Fibroblast of skin of right quadriceps (primary cell): ENCODE measurements around the gene KRT9.
"Not testable (repeated sequence)": the region's sequence is repeated elsewhere in the genome, so short reads cannot be mapped to it uniquely, and the experiment has no call there.

Source experiments
- DNase-seq: peaks from one replicate; pipeline ENCODE4 v3.0.0-alpha.2; 2013

Gene KRT9

DNA sequence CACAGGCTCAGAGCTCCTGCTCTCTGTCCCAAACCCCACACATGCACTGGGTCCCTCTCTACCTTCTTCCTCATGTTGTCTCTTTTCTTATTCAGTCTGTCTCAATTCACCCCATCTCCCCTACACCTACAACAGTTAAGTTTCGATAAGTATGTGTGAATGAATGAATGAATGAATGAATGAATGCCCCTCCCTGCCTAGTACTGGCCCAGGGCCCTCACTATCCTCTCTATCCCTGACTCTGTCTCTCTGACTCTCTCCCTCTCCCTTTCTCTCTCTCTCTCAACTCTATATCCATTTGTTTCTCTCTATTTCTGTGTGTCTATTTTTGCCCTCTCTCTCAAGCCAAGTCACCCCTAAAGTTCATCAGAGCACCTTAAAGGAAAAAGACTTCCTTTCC lies 6.7 kb upstream of the KRT9 start:
- DNase-seq = no peak

DNA sequence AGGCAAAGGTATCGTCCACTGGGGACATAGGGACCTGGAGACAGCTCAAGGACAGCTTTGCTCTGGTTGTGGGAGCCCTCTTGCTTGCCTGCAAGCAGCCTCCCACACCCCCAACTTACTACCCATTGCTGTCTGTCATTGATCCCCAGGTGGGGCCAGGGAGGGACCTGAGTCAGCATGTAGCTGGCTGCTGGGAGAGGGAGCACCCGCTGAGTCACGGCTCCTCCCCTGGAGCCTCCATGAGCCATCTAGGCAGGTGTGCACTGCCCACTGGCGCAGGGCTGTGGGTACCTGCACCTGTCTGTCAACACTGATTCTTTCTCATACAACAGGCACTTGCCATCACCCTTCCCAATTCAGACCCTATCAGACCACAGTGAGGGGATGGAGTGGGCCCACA lies 4.9 kb upstream of the KRT9 start:
- DNase-seq = not testable (repeated sequence)

DNA sequence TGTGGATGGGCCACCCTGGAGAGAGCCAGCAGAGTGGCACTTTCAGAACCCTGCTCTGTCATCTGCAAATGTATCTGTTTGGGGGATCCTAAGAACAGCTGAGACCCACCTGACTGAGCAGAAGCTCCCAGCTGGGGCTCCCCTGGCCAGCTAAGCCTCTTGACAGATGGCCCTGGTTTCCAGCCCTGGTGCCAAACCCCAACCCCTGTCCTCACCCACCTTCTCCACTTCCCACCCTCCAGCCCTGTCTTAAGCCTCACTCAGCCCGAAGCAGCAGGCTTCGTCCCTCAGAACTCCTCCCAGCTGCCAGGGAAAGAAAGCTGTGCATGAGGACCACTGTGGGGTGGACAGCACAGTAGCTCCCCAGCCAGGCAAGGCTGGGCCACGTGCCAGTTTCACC lies 3.5 kb upstream of the KRT9 start:
- no peak for DNase-seq

DNA sequence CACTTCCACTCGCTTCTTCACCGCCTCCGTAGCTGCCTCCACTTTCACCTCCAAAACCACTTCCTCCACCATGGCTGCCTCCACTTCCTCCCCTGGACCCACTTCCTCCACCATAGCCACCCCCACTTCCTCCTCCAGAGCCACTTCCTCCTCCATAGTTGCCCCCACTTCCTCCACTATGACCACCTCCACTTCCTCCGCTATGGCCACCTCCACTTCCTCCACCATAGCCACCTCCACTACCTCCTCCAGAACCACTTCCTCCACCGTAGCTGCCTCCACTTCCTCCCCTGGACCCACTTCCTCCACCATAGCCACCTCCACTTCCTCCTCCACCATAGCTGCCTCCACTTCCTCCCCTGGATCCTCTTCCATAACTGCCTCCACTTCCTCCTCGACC lies 4.5 kb downstream of the KRT9 start:
- no peak for DNase-seq

DNA sequence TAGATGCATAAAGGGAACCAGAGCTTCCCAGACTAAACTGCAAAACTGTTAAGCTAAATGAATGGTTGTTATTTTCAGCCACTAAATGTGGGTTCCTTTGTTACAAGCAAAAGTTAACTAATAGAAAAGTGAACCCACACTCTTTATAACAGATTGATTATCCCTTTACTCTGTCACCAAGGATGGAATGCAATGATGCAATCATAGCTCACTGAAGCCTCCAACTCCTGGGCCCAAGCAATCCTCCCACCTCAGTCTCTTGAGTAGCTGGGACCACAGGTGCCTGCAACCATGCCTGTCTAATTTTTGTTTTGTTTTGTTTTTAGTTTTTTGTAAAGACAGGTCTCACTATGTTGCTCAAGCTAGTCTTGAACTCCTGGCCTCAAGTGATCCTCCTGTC lies 6.5 kb downstream of the KRT9 start:
- DNase-seq = no peak

DNA sequence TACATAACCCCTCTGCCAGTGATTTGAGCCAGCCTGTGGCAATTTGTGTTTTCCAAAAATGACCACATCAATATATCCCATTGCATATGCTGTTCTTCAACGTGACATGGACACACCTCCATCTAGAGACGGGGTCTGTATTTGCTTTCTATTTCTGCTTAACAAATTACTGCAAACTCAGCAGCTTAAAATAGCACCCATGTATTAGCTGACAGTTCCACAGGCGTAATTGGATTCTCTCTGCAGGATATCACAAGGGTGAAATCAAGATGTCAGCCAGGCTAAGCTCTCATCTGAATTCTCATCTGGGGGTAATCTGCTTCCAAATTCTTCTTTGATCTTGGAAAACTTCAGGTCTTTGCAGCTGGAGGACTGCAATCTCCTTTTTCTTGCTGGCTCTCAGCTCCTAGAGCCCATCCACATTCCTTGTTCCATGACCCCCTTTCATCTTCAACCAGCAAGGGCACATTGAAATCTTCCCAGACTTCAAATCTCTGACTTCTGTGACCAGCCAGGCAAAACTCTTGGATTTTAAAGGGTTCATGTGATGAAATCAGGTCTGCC lies 8.2 kb downstream of the KRT9 start:
- no peak for DNase-seq

DNA sequence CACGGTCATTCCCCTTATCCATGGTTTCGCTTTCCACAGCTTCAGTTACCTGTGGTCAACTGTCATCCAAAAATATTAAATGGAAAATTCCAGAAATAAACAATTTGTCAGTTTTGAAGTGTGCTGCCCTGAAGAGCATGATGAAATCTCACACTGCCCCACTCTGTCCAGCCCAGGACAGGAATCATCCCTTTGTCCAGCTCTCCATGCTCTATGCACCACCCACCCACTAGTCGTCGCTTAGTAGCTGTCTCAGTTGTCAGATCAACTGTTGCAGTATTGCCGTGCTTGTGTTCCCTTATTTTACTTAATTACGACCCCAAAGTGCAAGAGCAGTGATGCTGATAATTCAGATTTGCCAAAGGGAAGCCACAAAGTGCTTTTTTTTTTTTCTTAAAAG lies 10.3 kb downstream of the KRT9 start:
- DNase-seq = no peak

DNA sequence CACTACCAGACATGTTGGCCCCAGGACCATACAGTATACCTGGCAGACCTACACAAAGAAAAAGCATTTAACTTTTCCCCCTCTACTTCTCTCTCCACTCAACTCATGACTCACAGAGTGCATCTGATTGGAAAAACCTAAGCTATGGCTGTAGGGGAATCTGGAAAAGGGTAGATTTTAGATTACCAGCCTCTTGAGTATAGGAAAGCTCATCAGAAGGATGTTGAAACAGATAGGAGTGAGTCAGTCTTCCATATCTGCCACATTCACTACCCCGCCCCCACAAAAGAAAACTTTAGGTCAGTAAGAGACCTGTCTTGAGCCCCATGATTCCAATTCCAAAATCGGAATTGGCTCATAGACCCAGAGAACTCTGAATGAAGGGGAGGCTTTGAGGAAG lies 12.3 kb downstream of the KRT9 start:
- peak; percentile 37 for DNase-seq

DNA sequence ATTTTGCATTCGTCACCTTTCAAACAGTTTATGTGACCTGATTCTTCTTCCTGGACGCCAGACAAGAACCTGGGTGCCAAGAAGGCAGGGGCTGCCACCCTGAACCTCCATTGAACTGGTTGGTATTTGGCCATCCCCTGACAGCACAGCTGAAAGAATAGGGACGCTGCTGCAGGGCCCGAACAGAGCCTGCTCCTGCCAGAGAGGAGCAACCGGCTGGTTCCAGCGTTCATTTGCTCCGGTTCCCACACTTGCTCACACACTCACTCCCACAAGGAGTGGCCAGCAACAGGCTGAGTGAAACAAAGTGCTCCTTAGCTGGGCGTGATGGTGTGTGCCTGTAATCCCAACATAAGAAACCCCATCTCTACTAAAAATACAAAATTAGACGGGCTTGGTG lies 14.9 kb downstream of the KRT9 start:
- DNase-seq = no peak

DNA sequence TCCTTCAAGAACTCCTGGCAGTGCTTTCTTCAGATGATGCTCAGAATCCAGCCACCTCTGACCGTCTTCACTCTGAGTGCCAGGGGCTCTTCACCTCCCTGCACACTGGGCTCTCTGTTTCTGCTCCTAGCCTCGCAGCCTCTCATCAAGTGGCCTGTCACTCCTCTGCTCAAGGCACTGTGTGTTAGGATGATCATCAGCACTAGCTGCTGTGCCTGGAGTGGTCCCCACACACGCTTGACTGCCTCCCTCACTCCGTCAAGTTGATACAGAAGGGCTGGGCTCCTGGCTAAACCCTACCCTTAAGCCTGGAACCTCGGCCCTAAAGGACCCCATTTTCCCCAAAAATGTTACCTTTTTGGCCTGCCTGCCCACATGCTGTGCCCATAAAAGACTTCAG lies 15.6 kb downstream of the KRT9 start:
- no peak for DNase-seq

DNA sequence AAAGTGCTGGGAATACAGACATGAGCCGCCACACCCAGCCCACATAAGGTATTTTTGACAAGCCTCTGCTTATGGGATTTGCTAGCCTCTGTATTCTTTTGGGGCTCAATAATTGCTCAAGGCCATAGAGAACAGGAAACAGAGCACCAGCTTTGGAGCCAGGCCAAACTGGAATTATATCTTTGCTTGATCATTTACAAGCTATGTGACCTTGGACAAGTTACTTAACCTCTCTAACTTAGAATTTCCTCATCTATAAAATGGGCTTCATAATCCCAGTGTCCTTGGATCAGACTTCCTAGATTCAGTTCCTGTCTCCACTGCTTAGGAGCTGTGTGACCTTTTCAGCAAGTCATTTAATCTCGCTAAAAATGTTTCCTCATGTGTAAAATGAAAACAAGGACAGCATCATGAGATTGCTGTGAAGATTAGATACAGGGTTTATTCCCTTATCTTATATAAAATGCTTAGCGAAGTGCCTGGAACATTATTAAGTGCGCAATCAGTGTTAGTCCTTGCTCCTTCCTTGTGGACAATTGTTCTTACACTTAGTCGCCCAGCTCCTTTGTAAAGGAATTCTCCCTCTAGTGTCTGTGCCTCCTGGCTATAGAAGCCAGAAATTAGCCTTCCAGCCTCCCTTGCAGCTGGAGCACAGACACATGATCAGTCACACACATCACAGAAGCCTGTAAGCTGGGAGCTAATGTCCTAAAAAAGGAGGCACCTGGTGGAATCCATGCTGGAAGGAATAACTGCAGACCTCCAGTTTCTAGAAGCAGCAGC lies 16.6 kb downstream of the KRT9 start:
- peak; percentile 18 for DNase-seq

DNA sequence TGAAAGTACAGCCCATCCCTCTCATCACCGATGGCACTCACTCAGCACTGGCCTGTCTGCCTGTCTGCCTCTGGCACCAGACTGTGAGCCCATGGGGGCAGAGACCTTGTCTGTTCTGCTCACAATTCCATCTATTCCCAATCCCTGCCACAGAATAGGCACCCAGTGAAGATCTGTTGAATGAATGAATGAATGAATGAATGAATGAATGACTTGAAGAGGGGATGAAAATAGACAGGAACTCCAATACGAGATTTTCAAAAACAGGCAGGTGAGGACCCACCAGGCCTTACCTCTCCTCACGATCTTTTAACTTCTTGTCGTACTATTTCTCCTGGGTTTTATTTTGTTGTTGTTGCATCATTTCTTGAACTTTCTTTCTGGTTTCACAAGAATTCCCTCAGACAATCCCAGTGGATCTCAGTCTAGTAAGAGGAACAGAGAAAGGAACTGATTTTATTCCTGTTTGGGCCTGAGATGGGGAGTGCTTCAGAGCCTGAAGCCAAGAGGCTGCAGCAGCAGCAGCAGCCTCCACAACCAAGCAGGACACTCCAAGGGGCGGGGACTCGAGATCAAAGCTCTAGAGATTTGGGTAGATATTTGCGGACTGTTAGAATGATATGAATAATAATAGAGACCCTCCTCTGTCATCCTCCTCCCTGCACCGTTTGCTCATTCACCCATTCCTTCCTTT lies 17.7 kb downstream of the KRT9 start:
- DNase-seq = no peak

DNA sequence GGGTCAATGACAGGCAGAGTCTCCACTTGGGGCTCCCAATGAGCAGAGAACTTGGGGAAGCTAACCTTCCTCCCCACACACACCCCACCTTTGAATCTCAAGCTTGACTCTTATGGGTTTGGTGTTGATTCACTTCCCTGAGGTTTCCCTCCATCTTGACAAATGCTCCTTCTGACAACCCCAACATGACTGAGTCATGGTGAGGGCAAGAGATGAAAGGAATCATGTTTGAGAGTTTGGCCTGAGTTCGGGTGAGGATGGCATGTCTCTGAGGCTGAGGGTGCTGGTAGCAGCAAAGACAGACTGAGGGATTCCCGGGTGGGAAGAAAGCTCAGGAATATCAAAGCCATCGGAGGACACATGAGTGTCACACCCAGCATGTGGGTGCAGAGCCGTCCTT lies 18.7 kb downstream of the KRT9 start:
- DNase-seq = no peak

DNA sequence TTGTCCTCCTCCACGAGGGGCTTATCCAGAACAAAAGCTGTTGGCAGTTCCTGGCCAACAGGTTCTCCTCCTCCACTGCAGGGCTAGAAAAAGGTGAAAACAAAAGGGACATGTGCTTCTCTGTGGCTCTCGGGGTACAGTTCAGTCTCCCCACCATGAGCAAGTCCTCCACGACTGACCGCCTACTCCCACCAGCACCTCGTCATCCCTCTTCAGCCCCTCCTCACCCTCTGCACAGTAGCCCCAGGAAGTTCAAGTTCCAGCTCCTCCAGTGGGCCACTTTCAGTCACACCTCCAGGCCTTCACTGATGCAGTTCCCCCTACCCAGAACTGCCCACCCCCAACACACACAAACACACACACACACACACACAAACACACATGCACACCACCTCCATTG lies 19.4 kb downstream of the KRT9 start:
- no peak for DNase-seq

DNA sequence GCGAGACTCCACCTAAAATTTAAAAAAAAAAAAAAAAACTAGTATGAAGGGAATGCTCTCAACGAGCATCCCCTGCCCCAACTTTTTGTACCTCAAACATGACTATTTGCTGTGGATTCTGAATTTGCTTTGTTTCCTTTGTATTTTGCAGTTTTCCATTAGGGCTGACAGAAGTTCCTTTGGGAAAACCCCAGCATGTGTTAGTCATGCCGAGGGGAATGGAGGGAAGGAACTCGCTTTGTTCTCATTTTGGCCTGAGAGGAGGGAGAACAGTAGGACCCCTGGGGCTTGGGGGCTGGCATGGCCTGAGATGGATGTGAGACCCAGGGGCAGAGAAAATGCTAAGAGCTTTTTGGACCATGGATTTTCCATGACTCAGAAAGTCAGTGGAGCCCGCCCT lies 20.5 kb downstream of the KRT9 start:
- DNase-seq = peak; percentile 41

DNA sequence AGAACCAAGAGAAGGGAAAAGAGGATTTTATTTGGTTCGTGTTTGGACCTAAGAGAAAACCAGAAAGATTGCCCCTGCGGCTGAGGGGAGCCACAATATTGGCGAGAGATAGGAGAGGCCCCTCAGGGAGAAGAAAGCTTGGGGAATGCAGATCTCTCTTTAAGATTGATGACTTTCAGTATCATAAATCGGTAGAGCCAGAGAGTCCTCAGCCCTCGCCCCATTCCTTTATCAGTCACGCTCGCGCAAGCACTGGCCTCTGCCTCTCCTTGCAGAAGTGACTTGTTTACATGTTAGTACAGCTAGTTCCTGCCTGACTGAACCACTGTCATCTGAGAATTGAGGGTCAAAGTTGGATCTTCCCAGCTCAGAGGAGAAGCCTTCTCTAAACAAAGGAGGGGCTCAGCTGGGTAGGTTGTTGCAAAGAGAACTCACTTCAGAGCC lies 22.2 kb downstream of the KRT9 start:
- DNase-seq = no peak

DNA sequence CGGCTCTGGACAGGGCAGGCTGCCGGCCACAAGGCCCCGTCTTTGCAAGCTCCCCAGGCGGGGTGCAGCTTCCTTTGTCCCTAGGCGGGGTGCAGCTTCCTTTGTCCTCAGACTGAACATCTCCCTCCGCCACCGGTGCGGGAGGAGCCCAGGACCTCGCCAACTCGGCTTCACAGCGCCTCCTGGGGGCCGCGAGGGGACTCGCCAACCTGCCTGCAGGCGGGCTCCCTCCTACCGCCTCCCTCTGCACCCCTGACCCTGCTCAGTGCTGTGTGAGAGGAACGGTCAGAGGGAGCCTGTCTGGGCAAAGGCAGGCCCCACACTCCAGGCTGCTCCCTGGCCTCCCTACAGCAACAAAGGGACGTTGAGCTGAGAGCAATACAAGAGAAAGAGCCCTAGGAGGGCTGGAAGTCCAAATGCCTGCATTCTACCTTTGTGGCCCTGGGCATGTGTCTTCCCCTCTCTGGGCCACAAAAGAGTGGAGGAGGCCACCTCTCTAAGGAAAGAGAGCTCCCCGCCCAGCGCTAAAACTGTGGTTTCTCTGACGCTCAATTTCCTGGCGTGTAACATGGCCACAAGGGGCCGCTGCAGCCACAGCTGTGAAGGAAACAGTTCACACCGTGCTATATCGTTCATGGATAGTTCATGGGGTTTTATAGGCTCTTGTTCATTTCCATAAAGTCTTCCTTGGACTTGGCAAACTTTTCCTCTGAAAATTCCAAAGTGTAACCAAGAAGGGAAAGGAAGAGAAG lies 22.8 kb downstream of the KRT9 start:
- peak; percentile 91 for DNase-seq

DNA sequence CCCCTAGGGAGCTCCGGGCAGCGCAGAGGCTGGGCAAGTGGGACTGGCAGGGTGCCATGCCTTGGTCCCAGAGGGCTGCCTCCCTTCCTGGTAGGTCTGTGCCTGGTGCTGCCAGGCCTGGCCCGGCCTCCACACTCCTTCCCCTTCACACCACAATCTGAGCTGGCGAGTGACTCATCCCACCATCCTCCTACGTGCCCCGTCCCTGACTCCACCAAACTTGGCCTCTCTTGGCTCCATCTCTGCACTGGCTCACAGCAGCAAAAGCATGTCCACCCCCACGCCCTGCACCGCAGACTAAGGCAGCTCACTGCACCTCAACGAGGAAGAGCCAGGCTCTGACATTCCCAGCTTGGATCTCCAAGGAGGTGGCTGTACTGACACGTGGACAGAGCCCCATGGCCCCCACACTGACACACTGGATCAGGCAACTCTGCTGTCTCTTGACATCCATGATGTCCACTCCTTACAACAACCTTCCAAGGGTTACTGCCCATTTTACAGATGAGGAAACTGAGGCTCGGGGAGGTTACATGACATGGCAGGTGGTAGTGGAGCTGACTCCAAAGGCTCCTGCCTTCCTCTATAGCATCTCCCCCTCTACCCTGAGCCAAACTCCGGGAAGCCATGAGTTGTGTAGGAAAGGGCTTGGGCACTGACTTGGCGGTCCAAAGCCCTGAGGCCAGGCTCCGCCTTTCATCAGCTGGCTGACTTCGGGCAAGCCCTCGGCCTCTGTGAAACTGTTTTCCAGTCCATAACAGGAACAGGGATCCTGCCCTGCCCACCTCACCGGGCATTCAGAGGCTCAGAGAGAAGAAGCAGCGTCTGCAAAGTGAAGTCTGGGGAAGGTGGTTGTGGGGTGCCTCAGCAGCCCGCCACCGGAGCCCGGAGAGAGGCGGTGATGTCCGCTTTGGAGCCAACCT lies 23.7 kb downstream of the KRT9 start:
- DNase-seq = peak; percentile 98

DNA sequence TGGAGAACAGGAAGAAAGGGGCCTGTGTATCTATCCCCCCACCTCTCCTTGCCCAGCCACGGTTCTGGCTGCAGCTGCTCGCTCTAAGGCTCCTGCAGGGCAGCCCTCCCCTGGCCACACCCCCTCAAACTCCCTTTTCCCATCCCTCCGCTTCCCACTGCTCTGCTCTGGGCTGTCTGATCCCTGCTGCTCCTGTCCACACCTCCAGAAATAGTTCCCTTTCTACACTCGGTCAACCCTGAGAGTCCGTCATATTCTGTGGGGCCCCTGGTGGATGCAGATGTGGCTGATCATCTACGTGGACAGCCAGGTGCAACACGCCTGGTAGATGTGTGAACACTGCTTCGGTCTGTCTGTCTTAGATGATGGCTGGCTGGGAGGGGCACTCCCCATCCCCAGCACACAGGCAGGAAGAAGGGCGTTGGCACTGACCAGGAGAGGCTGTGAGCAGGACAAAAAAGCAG lies 24.4 kb downstream of the KRT9 start:
- DNase-seq = no peak

DNA sequence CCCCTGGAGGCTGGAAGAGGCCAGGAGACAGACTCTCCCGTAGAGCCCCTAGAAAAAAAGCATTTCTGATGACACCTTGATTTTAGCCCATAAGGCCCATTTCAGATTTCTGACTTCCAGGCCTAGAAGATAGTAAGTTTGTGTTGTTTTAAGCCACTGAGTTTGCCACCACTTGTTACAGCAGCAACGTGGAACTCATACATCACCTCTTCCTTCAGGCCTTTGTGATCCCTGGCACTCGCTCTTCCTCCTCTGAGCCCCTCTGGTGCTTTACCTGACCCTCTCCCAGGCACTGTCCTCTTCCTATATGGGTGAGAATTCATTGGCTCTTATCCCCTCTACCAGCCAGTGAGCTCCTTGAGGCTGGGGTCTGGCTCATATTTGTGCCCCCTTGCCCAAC lies 25.0 kb downstream of the KRT9 start:
- DNase-seq = no peak

DNA sequence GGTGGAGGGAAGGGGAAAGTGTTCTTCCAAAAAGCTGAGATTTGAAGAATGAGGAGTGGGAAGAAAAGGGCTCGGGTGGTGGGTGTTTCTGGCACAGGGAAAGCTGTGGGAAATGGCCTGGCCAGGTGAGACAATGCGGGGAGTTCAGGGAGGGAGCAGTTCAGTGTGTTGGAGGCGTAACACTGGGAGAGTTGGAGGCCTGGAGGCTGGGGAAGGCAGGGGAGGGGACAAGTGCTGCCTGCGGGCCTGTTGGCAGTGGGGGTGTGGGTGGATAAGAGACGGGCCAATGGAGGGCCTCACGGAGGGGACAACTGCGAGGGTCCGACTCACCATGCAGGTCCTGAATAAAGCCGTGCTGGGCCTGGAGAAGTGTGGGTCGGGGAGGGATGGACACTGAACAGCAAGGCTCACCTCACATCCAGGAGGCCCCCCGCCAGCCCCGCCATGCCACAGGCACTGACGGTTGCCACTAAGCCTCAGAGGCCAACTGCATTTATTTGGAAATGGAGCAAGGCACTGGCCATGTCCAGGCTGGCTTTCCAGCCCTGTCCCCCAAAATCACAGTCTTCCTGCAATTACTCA lies 25.9 kb downstream of the KRT9 start:
- DNase-seq = no peak

DNA sequence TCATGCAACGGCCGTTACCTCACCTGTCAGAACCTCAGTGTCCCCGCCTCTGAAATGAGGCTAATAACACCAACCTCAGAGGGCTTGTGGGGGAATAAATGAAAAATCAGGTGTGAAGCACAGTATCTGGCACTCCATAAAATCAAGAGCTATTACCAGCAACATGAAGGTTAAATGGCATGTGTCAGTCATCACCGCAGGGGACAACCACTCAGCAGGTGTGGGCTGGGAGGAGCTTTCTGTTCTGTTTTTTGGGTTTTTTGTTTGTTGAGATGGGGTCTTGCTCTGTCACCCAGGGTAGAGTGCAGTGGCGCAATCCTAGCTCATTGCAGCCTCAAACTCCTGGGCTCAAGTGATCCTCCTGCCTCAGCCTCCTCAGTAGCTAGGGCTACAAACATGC lies 26.9 kb downstream of the KRT9 start:
- no peak for DNase-seq
